Measurements from ENCODE around the gene FLRT2.

GRCh38 chr14:85594217-85594616 lies 64.3 kb downstream of the FLRT2 start:
- TF ChIP-seq RAD21 (IDR thresholded peaks at IDR 0.05; ENCODE audit: low read depth) (no peak), JUND (IDR thresholded peaks at IDR 0.05) (no peak), CTCF (IDR thresholded peaks at IDR 0.05 in 2 of 3, conservative IDR thresholded peaks at IDR 0.05 in 1 of 3; ENCODE audit: borderline replicate concordance in 1 of 3, insufficient read depth in 1 of 3, low read depth in 2 of 3, low read length in 2 of 3) (no peak), FOSL1 (IDR thresholded peaks at IDR 0.05; ENCODE audit: low read depth) (no peak), YY1 (IDR thresholded peaks at IDR 0.05; ENCODE audit: extremely low read depth, insufficient replicate concordance, low read depth, low read length) (no peak), MAX (IDR thresholded peaks at IDR 0.05) (no peak), POLR2A (IDR thresholded peaks at IDR 0.05; ENCODE audit: borderline replicate concordance, extremely low read depth, insufficient read depth, insufficient read length) (no peak), EZH2 (IDR thresholded peaks at IDR 0.05) (no peak), CEBPB (IDR thresholded peaks at IDR 0.05; ENCODE audit: low read depth) (no peak), POLR2AphosphoS5 (IDR thresholded peaks at IDR 0.05; ENCODE audit: low read depth, low read length) (no peak), EGR1 (IDR thresholded peaks at IDR 0.05; ENCODE audit: low read depth) (no peak)

Data from HCT116 (cell line).